WTC11 (cell line): ENCODE measurements around the gene TMC1.
"Not testable (repeated sequence)": the region's sequence is repeated elsewhere in the genome, so short reads cannot be mapped to it uniquely, and the experiment has no call there.

Source experiments
- CTCF ChIP-seq: fragments of 200-600 bp; IDR thresholded peaks from 2 replicates; pipeline ENCODE4 v1.8.0; 2022; ENCODE audit warnings: antibody characterized with exemption
- E2F4 ChIP-seq: sonication (generic); formaldehyde crosslinking; IDR thresholded peaks from 2 replicates; pipeline ENCODE4 v1.8.1; 2022; ENCODE audit warnings: low read depth, mild to moderate bottlenecking, moderate library complexity, missing genetic modification reagents, borderline replicate concordance
- IRF1 ChIP-seq: sonication (generic); formaldehyde crosslinking; IDR thresholded peaks from 2 replicates; pipeline ENCODE4 v1.8.0; 2023; ENCODE audit warnings: missing genetic modification reagents
- JAZF1 ChIP-seq: fragments of 250-450 bp; sonication (Bioruptor Pico); IDR thresholded peaks from 2 replicates; pipeline ENCODE4 v1.9.0; 2021; ENCODE audit warnings: moderate library complexity, mild to moderate bottlenecking, inconsistent platforms
- MAX ChIP-seq: sonication (generic); formaldehyde crosslinking; IDR thresholded peaks from 2 replicates; pipeline ENCODE4 v1.8.0; 2022; ENCODE audit warnings: mild to moderate bottlenecking, missing genetic modification reagents
- MLX ChIP-seq: sonication (generic); formaldehyde crosslinking; IDR thresholded peaks from 2 replicates; pipeline ENCODE4 v1.8.1; 2023; ENCODE audit warnings: mild to moderate bottlenecking, missing genetic modification reagents, moderate library complexity
- NFE2L1 ChIP-seq: sonication (generic); formaldehyde crosslinking; IDR thresholded peaks from 2 replicates; pipeline ENCODE4 v1.8.1; 2023; ENCODE audit warnings: missing genetic modification reagents
- NR3C1 ChIP-seq: sonication (generic); formaldehyde crosslinking; conservative IDR thresholded peaks from 2 replicates; pipeline ENCODE4 v1.8.1; 2023; ENCODE audit warnings: low read depth, mild to moderate bottlenecking, missing genetic modification reagents
- PRDM15 ChIP-seq: sonication (generic); formaldehyde crosslinking; IDR thresholded peaks from 2 replicates; pipeline ENCODE4 v1.8.0; 2022; ENCODE audit warnings: missing genetic modification reagents
- RELA ChIP-seq: sonication (generic); formaldehyde crosslinking; IDR thresholded peaks from 2 replicates; pipeline ENCODE4 v1.8.1; 2022; ENCODE audit warnings: missing genetic modification reagents, mild to moderate bottlenecking, borderline replicate concordance
- TCF7 ChIP-seq: sonication (generic); formaldehyde crosslinking; IDR thresholded peaks from 2 replicates; pipeline ENCODE4 v1.8.0; 2022; ENCODE audit warnings: mild to moderate bottlenecking, low read depth, missing genetic modification reagents, moderate library complexity
- USF1 ChIP-seq: sonication (generic); formaldehyde crosslinking; IDR thresholded peaks from 2 replicates; pipeline ENCODE4 v1.8.0; 2022; ENCODE audit warnings: mild to moderate bottlenecking, missing genetic modification reagents
- USF2 ChIP-seq: sonication (generic); formaldehyde crosslinking; IDR thresholded peaks from 2 replicates; pipeline ENCODE4 v1.8.1; 2023; ENCODE audit warnings: mild to moderate bottlenecking, missing genetic modification reagents, moderate library complexity

GRCh38 chr9:72521416-72521815, at the start of gene TMC1:
- not testable (repeated sequence) for TF ChIP-seq CTCF; TCF7; USF2 (CRISPR knock-in tag); IRF1 (CRISPR knock-in tag); USF1 (CRISPR knock-in tag); PRDM15 (CRISPR knock-in tag); MAX; JAZF1 (CRISPR knock-in tag); MLX (CRISPR knock-in tag); RELA (CRISPR knock-in tag); NFE2L1 (CRISPR knock-in tag); E2F4 (CRISPR knock-in tag); NR3C1 (CRISPR knock-in tag)
